Loucy (cell line): ENCODE data around the gene MARK3.

ENCODE experiments used
- EZH2phosphoT487 ChIP-seq: fragments of 200-600 bp; IDR thresholded peaks from 2 replicates; pipeline ENCODE4 v1.6.1; 2018; ENCODE audit warnings: antibody characterized with exemption, mild to moderate bottlenecking, moderate library complexity, borderline replicate concordance
- TF ChIP-seq, protein P1 (sequence below): fragments of 200-600 bp; sonication (generic); conservative IDR thresholded peaks from 2 replicates; pipeline ENCODE4 v1.5.1; 2014; ENCODE audit warnings: mild to moderate bottlenecking, antibody characterized with exemption, low read length

DNA sequence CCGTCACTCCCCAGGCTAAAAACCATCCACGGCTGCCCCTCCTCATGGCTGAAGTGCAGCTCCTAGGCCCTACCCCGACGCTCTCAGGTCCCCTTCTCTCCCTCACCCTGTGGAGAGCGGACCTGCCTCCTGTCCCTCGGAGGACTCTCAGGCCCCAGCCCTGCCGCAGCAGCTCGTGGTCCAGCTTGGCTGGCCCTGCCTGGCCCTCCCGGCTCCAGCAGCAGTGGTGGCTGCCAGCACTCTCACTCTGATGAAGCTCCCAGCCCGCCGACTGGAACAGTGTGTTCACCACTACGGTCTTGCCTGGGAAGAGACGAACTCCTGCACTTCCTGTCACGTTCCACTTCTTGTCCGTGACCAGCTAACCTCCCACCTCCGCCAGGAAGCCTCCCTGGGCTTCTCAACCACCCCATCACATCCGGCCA, 166.1 kb downstream of the MARK3 start:
- TF ChIP-seq, protein P1, sequence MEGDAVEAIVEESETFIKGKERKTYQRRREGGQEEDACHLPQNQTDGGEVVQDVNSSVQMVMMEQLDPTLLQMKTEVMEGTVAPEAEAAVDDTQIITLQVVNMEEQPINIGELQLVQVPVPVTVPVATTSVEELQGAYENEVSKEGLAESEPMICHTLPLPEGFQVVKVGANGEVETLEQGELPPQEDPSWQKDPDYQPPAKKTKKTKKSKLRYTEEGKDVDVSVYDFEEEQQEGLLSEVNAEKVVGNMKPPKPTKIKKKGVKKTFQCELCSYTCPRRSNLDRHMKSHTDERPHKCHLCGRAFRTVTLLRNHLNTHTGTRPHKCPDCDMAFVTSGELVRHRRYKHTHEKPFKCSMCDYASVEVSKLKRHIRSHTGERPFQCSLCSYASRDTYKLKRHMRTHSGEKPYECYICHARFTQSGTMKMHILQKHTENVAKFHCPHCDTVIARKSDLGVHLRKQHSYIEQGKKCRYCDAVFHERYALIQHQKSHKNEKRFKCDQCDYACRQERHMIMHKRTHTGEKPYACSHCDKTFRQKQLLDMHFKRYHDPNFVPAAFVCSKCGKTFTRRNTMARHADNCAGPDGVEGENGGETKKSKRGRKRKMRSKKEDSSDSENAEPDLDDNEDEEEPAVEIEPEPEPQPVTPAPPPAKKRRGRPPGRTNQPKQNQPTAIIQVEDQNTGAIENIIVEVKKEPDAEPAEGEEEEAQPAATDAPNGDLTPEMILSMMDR = no peak
- TF ChIP-seq EZH2phosphoT487 = no peak
